Upper lobe of left lung (tissue), 6 donors: Measurements from ENCODE around the gene AVP. TPM values are rescaled to one million over a fixed set of nuclear protein-coding genes. Genes with fewer than 3 reads are reported as not detected.

ENCODE experiments used
- ATAC-seq, 2 donors: fragments of 200-7000 bp; cut with Tn5 transposase; one replicate each; pipeline ENCODE4 v1.9.1; 2022; ENCODE audit warnings: mild to moderate bottlenecking in 2 of 2, moderate library complexity in 2 of 2; ENCODE audit not compliant: low FRiP score in 2 of 2
- DNase-seq, 2 donors: peaks; one replicate each; pipeline ENCODE4 v3.0.0-alpha.2; 2019 to 2020
- H3K27ac ChIP-seq, 4 donors: fragments of 200-600 bp; sonication (generic); one replicate each; pipeline ENCODE4 v1.5.1; 2016 to 2019
- H3K27me3 ChIP-seq, 4 donors: fragments of 200-600 bp; sonication (generic); one replicate each; pipeline ENCODE4 v1.5.1; 2017 to 2019
- H3K36me3 ChIP-seq, 4 donors: fragments of 200-600 bp; sonication (generic); one replicate each; pipeline ENCODE4 v1.5.1; 2016 to 2019
- H3K4me1 ChIP-seq, 4 donors: fragments of 200-600 bp; sonication (generic); one replicate each; pipeline ENCODE4 v1.5.1; 2018 to 2019
- H3K4me3 ChIP-seq, 4 donors: fragments of 200-600 bp; sonication (generic); one replicate each; pipeline ENCODE4 v1.5.1; 2017 to 2019; ENCODE audit warnings: mild to moderate bottlenecking in 2 of 4, moderate library complexity in 1 of 4
- H3K9me3 ChIP-seq, 4 donors: fragments of 200-600 bp; sonication (generic); one replicate each; pipeline ENCODE4 v1.5.1; 2018 to 2019
- EP300 ChIP-seq, 4 donors: sonication (generic); formaldehyde crosslinking; IDR thresholded peaks; one replicate each; pipeline ENCODE4 v1.5.1; 2017; ENCODE audit warnings: antibody characterized with exemption in 4 of 4, control low read depth in 2 of 4
- POLR2A ChIP-seq, 4 donors: fragments of 450-650 bp; IDR thresholded peaks; one replicate each; pipeline ENCODE4 v1.5.1; 2016 to 2017; ENCODE audit warnings: antibody characterized with exemption in 4 of 4, mild to moderate bottlenecking in 2 of 4
- POLR2AphosphoS5 ChIP-seq, 2 donors: sonication (generic); formaldehyde crosslinking; IDR thresholded peaks; one replicate each; pipeline ENCODE4 v1.5.1; 2017; ENCODE audit warnings: antibody characterized with exemption in 2 of 2
- WGBS, 2 donors: methylation state at CpG; one replicate each; pipeline ENCODE4 v1.1.5; 2017 to 2018; 5-methylcytosine and 5-hydroxymethylcytosine counted together
- total RNA-seq, 6 donors: library from RNA; depleted of rRNA in 4 of 6; stranded (reverse); fragments of >200 nt in 4 of 6; gene quantifications; one replicate each; pipeline versions ENCODE4 v1.1.0 to v1.2.1, GENCODE V29; 2016 to 2021
- TF ChIP-seq, protein P1 (sequence below), 6 experiments: fragments of 450-650 bp in 4 of 6; fragments of 200-600 bp in 2 of 6; sonication (generic) in 2 of 6; IDR thresholded peaks; one replicate each; pipeline ENCODE4 v1.5.1; 2016 to 2019; ENCODE audit warnings: antibody characterized with exemption in 6 of 6
- donor health status: DM: no; HTN: no; CAD: no; lungs with moderate emphysema.
- donor health status: DM: no; HTN: yes; CAD: no; lungs with severe emphysema.

AVP gene
- total RNA-seq, 6 donors from 2014 or later: not detected

DNA sequence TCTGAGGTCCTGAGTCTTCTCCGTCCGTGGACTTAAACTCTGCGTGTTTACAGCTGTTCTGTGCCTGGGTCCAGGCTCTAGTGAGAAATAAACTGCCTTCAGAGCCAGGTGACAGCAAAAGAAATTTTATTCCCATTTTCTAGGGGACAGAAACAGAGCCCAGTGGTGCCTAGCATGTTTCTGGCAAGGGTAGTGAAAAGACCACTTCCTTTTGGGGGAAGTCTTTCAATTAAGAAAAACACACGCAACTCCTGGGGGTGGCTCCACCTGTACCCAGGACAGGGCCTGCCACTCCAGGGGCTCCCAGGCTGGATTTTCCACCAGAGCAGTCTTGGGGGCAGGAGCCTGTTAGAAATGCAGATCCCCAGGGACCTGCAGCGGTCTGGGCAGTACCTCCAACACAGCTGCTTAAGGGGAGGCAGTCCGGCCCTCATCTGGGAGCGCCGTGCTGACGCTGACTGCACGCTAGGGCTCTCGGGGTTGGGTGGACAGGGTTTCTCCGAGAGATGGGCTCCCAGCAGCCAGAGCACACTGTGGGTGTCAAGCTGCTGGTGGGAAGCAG, 23.0 kb upstream of the AVP start:
- no peaks in the 10 kb centered on the region for H3K9me3 ChIP-seq
- 84 to 92% methylated on average over 6 to 12 of the region's 12 CpGs for WGBS, 2 donors
- ATAC-seq (no peak), DNase-seq (no peak)
- no peaks in the 10 kb centered on the region for H3K27me3 ChIP-seq
- no peaks in the 10 kb centered on the region for H3K4me1 ChIP-seq
- no peak overlapping the region for H3K27ac ChIP-seq
- no peak overlapping the region for H3K4me3 ChIP-seq
- TF ChIP-seq EP300 (IDR thresholded peaks at IDR 0.05): no peak
- TF ChIP-seq, protein P1, sequence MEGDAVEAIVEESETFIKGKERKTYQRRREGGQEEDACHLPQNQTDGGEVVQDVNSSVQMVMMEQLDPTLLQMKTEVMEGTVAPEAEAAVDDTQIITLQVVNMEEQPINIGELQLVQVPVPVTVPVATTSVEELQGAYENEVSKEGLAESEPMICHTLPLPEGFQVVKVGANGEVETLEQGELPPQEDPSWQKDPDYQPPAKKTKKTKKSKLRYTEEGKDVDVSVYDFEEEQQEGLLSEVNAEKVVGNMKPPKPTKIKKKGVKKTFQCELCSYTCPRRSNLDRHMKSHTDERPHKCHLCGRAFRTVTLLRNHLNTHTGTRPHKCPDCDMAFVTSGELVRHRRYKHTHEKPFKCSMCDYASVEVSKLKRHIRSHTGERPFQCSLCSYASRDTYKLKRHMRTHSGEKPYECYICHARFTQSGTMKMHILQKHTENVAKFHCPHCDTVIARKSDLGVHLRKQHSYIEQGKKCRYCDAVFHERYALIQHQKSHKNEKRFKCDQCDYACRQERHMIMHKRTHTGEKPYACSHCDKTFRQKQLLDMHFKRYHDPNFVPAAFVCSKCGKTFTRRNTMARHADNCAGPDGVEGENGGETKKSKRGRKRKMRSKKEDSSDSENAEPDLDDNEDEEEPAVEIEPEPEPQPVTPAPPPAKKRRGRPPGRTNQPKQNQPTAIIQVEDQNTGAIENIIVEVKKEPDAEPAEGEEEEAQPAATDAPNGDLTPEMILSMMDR (IDR thresholded peaks at IDR 0.05): no peak
- no peak for TF ChIP-seq POLR2A (IDR thresholded peaks at IDR 0.05)
- no peak for TF ChIP-seq POLR2AphosphoS5 (IDR thresholded peaks at IDR 0.05)
- H3K36me3 ChIP-seq: peaks cover 0 to 37% (median 25%) of the 10 kb centered on the region in 4 donors

DNA sequence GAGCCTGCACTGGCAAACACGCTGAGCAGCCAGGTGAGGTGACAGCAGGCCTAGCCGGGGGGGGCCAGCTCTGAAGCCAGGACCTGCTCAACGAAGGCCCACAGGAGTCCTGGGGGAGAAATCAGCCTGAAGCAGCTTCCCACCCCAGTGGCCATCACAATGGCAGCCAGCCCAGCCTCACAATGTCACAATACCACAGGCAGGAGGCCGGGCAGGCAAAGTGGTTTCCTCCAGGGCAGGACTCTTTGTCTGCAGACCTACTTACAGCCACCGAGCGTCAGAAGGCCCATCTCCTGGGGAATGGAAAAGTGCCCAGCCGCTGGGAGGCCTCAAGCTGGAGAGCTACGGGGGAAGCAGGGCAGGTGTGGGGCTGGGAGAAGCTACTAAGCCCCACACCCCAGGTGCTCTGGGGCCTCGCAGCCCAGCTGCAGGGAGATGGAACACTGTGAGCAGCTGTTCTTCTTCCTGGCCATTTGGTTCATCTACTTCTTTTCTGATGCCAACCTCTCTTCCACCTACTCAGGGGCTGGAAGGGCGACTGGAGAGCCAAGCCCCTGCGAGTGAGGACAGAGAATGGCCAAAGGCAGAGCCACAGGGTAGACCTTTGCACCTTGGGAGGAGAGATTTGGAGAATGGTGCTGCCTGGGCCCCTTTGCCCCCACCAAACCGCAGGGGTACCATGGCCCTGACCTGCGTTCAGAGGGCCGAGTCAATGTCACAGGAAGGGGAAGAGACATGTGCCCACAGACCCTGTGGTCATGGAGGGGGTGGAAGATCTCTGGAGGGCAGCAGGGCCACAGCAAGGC, 22.3 kb upstream of the AVP start:
- Histone ChIP-seq H3K27ac (no peak overlapping the region), H3K4me3 (no peak overlapping the region), H3K4me1 (no peaks in the 10 kb centered on the region), H3K27me3 (no peaks in the 10 kb centered on the region), H3K9me3 (no peaks in the 10 kb centered on the region), H3K36me3 (peaks cover 0 to 34% (median 25%) of the 10 kb centered on the region in 4 donors)
- TF ChIP-seq POLR2A (IDR thresholded peaks at IDR 0.05): no peak
- TF ChIP-seq, protein P1 (IDR thresholded peaks at IDR 0.05): no peak
- 63 to 95% methylated on average over 7 to 14 of the region's 14 CpGs for WGBS, 2 donors
- no peak for ATAC-seq
- DNase-seq: no peak

DNA sequence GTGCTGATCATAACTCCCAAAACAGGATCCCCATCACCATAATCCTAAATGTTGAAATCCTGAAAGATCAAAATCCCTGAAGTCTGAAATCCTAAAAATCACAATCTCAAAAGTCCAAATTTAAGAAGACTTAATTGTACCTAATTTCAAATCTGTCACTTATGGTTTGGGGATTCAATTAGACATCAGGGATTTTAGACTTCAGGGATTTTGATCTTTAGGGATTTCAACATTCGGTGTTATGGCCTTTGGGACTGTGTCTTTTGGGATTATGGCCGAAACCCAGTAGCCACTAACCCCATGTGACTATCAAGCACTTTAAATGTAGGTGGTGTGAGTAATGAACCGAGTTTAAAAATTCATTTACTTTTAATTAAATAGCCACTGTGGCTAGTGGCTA, 21.7 kb upstream of the AVP start:
- 89 to 100% methylated on average over 3 of the region's 3 CpGs for WGBS, 2 donors
- Histone ChIP-seq H3K4me3 (no peak overlapping the region), H3K9me3 (no peaks in the 10 kb centered on the region), H3K4me1 (no peaks in the 10 kb centered on the region), H3K36me3 (peaks cover 0 to 34% (median 25%) of the 10 kb centered on the region in 4 donors), H3K27ac (no peak overlapping the region), H3K27me3 (no peaks in the 10 kb centered on the region)
- no peak for DNase-seq
- TF ChIP-seq POLR2AphosphoS5 (IDR thresholded peaks at IDR 0.05) (no peak), EP300 (IDR thresholded peaks at IDR 0.05) (no peak), POLR2A (IDR thresholded peaks at IDR 0.05) (no peak)
- TF ChIP-seq, protein P1 (IDR thresholded peaks at IDR 0.05): no peak
- no peak for ATAC-seq

GRCh38 chr20:3105256-3106137, 21.0 kb upstream of the AVP start:
- ATAC-seq (no peak), DNase-seq (no peak)
- WGBS, 2 donors: 93 to 96% methylated on average over 16 to 18 of the region's 18 CpGs
- Histone ChIP-seq H3K4me3 (no peak overlapping the region), H3K27me3 (no peaks in the 10 kb centered on the region), H3K4me1 (no peaks in the 10 kb centered on the region), H3K27ac (no peak overlapping the region), H3K36me3 (peaks cover 0 to 34% (median 25%) of the 10 kb centered on the region in 4 donors), H3K9me3 (no peaks in the 10 kb centered on the region)
- TF ChIP-seq EP300 (IDR thresholded peaks at IDR 0.05) (no peak), POLR2A (IDR thresholded peaks at IDR 0.05) (no peak), POLR2AphosphoS5 (IDR thresholded peaks at IDR 0.05) (no peak)
- TF ChIP-seq, protein P1 (IDR thresholded peaks at IDR 0.05): no peak
